DMS153 treated with DMSO at 0.1 percent for 48 hours (cell line): ENCODE data around the gene ERFE.
A peak's percentile ranks its signal among the peaks of the same experiment; 100 is the strongest.
"Not testable (repeated sequence)": the region's sequence is repeated elsewhere in the genome, so short reads cannot be mapped to it uniquely, and the experiment has no call there.

ENCODE experiments used
- DNase-seq: peaks from one replicate; lab custom pipeline; 2025; ENCODE audit not compliant: unreplicated experiment; lab: John Stamatoyannopoulos, UW

ERFE gene

GRCh38 chr2:238167344-238167715 lies 8.6 kb downstream of the ERFE start:
- no peak for DNase-seq

GRCh38 chr2:238167761-238168160 lies 9.0 kb downstream of the ERFE start:
- DNase-seq = no peak

GRCh38 chr2:238168196-238169047 lies 9.7 kb downstream of the ERFE start:
- no peak for DNase-seq

- DNase-seq = no peak
Observed at GRCh38 chr2:238169048-238169707, 10.4 kb downstream of the ERFE start.

- no peak for DNase-seq
Observed at GRCh38 chr2:238169708-238170251, 11.0 kb downstream of the ERFE start.

GRCh38 chr2:238170386-238171071 lies 11.8 kb downstream of the ERFE start:
- DNase-seq = peak; percentile 29

- not testable (repeated sequence) for DNase-seq
Observed at GRCh38 chr2:238171072-238171431, 12.3 kb downstream of the ERFE start.

GRCh38 chr2:238171575-238172187 lies 12.9 kb downstream of the ERFE start:
- no peak for DNase-seq

- no peak for DNase-seq
Observed at GRCh38 chr2:238172439-238172838, 13.7 kb downstream of the ERFE start.

- no peak for DNase-seq
Observed at GRCh38 chr2:238173692-238174091, 14.9 kb downstream of the ERFE start.

GRCh38 chr2:238174291-238174690 lies 15.5 kb downstream of the ERFE start:
- no peak for DNase-seq

GRCh38 chr2:238174701-238175100 lies 15.9 kb downstream of the ERFE start:
- peak; percentile 65 for DNase-seq

GRCh38 chr2:238176613-238177012 lies 17.8 kb downstream of the ERFE start:
- no peak for DNase-seq

GRCh38 chr2:238180554-238180953 lies 21.8 kb downstream of the ERFE start:
- DNase-seq = no peak

GRCh38 chr2:238182362-238182761 lies 23.6 kb downstream of the ERFE start:
- DNase-seq = no peak

GRCh38 chr2:238183821-238184220 lies 25.1 kb downstream of the ERFE start:
- DNase-seq = no peak

GRCh38 chr2:238187618-238188548 lies 29.1 kb downstream of the ERFE start:
- DNase-seq = no peak

- DNase-seq = no peak
Observed at GRCh38 chr2:238190445-238190844, 31.7 kb downstream of the ERFE start.

GRCh38 chr2:238202326-238203093 lies 43.7 kb downstream of the ERFE start:
- DNase-seq = no peak
